Effector memory CD4-positive, alpha-beta T cell (primary cell): ENCODE results near the gene CYGB.

Source experiments
- DNase-seq, 3 donors: peaks; one replicate each; pipeline ENCODE4 v3.0.0-alpha.2; 2020
- H3K27ac ChIP-seq: 2 replicates; pipeline ENCODE4 v1.7.0; 2013; ENCODE audit warnings: mild to moderate bottlenecking, low read length, moderate library complexity; ENCODE audit not compliant: insufficient read depth, poor library complexity, severe bottlenecking
- H3K27me3 ChIP-seq: replicated peaks from 2 replicates; pipeline ENCODE4 v1.7.0; 2013; ENCODE audit warnings: mild to moderate bottlenecking, low read length; ENCODE audit not compliant: insufficient read depth, control insufficient read depth, poor library complexity, severe bottlenecking
- H3K36me3 ChIP-seq: 2 replicates; pipeline ENCODE4 v1.7.0; 2013; ENCODE audit warnings: mild to moderate bottlenecking, low read length, moderate library complexity; ENCODE audit not compliant: control insufficient read depth, insufficient read depth
- H3K4me1 ChIP-seq: 2 replicates; pipeline ENCODE4 v1.7.0; 2013; ENCODE audit warnings: low read length, mild to moderate bottlenecking; ENCODE audit not compliant: control insufficient read depth, insufficient read depth, poor library complexity, severe bottlenecking
- H3K4me3 ChIP-seq: 2 replicates; pipeline ENCODE4 v1.7.0; 2013; ENCODE audit warnings: low read length, low read depth, mild to moderate bottlenecking; ENCODE audit not compliant: insufficient read depth, poor library complexity, severe bottlenecking
- H3K9me3 ChIP-seq: 2 replicates; pipeline ENCODE4 v1.7.0; 2013; ENCODE audit warnings: mild to moderate bottlenecking, low read length, moderate library complexity; ENCODE audit not compliant: control insufficient read depth

Gene CYGB

GRCh38 chr17:76543826-76544545, 6.5 kb upstream of the CYGB start:
- no peaks in the 10 kb centered on the region for H3K9me3 ChIP-seq
- H3K27ac ChIP-seq, result no peak overlapping the region
- peaks cover 4% of the 10 kb centered on the region for H3K27me3 ChIP-seq
- H3K4me3 ChIP-seq, result no peak overlapping the region
- no peak for DNase-seq
- peaks cover 10% of the 10 kb centered on the region for H3K4me1 ChIP-seq
- H3K36me3 ChIP-seq, result no peaks in the 10 kb centered on the region

- Histone ChIP-seq H3K27me3 (peaks cover 9% of the 10 kb centered on the region), H3K27ac (no peak overlapping the region), H3K4me1 (peaks cover 11% of the 10 kb centered on the region), H3K9me3 (no peaks in the 10 kb centered on the region), H3K36me3 (no peaks in the 10 kb centered on the region), H3K4me3 (no peak overlapping the region)
- no peak for DNase-seq
Observed at GRCh38 chr17:76543482-76543825, 5.9 kb upstream of the CYGB start.

DNA sequence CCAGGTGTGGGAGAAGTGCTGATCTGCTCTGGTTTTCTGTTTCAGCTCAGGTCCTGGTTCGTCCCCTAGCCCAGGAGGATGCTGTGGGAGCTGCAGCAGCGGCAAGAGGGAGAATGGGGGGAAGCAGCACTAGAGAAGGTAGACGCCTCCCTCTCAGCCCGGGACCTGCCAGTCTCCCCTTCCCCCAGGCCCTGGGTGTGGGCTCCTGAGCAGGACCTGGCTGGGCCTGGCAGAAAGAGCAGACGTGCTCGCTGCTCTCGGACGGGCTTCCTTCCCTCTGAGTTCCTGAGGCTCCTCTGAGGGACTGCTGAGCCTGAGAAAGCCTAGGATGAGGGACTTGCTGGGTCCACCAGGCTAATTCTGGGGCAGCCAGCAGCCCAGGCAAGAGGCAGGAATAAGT, 5.5 kb upstream of the CYGB start:
- Histone ChIP-seq H3K9me3 (no peaks in the 10 kb centered on the region), H3K27ac (no peak overlapping the region), H3K4me3 (no peak overlapping the region), H3K4me1 (peaks cover 16% of the 10 kb centered on the region), H3K36me3 (no peaks in the 10 kb centered on the region), H3K27me3 (peaks cover 14% of the 10 kb centered on the region)
- no peak for DNase-seq

DNA sequence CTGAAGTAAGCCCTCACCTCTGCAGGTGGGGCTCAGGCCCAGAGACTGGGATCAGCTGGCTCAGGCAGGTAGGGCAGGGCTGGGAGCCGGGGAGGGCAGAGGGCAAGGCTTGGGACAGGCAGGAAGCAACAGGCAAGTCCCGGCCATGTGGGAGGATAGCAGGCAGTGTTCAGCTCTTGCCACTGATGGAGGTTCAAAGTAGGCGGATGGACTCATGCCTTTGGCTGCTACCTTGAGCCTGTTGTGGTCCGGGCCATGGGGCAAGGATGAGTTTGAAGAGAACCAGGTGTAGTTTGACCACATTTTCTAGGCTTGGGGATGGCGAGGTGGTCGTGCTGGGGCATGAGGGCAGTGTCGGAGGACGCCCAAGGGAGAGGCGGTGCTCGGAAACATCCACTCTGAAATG, 5.1 kb upstream of the CYGB start:
- no peak for DNase-seq
- H3K27ac ChIP-seq, result no peak overlapping the region
- H3K36me3 ChIP-seq, result no peaks in the 10 kb centered on the region
- peaks cover 16% of the 10 kb centered on the region for H3K27me3 ChIP-seq
- peaks cover 20% of the 10 kb centered on the region for H3K4me1 ChIP-seq
- H3K9me3 ChIP-seq, result no peaks in the 10 kb centered on the region
- H3K4me3 ChIP-seq, result no peak overlapping the region

DNA sequence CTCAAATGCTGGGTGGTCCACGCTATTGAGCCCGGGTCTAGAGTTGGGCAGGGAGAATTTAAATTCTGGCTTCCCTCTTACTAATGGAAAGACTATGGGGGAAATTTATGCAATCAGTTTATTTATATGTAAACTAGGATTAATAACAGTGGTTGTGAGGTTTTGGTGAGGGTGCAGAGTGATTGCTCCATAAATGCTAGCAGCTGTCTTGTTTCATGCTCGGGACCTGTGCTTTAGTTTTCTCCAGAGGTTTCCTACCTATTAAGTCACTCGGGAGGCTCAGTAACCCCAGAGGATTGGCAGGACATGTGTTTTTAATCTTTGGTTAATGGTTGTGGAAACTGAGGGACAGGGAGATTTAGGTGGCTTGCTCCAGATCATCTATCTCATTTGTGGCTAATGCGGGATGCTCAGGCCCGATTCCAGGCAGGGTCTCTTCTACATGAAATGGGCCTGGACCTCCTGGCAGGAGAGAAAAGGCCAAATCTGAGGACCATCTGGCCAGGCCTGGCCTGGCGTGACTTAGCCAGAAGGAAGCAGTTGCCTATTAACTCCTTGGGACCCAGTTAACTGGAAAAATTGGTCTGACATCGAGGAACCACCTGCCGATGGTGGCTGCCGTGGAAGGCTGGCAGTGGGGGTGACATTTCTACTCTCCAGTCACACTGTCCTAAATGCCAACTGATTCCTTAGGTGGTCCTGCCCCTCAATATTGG, 4.4 kb upstream of the CYGB start:
- DNase-seq, result no peak
- Histone ChIP-seq H3K36me3 (no peaks in the 10 kb centered on the region), H3K4me3 (no peak overlapping the region), H3K27ac (no peak overlapping the region), H3K4me1 (peaks cover 14% of the 10 kb centered on the region), H3K9me3 (no peaks in the 10 kb centered on the region), H3K27me3 (peaks cover 17% of the 10 kb centered on the region)

DNA sequence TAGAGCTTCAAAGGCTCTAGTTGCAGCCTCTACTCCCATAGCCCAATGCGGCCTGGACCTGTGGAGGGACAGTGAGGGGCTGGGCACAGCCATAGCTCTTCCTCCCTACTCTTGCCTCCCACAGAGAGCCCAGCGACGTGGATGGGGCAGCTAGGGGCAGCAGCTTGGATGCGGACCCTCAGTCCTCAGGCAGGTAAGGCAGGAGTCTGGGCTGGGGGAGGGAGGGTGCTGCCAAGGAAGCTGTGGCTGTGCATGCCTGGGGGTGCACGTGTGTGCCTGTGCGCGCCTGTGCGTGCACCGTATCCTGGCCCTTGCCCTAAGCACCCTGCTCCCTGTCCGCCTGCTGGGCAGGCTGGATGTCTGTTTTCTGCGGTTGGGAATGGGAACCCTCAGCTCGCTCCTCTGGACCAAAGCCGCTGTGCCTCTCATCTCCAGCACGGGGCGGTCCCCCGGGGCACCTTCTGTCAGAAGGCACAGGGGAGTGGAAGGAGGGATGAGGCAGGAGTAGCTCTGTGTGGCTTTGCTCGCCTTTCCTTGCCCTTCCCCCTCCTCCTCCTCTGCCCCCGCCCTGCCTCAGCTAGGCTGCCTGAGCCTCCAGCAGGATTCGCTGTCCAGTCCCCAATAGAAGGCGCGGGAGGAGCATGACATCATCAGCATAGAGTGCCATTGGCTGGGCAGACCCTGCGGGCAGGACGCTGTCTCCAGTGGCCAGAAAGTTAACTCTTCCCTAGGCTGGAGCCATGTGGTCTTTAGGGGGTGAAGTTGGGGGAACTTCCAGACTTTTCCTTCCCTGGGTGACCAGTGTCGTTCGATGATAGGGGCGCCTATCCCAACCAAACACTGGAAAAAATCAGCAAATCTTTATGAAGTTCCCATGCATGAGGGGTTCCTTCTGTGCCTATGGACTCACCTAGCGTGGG, 3.1 kb upstream of the CYGB start:
- Histone ChIP-seq H3K4me1 (peaks cover 14% of the 10 kb centered on the region), H3K36me3 (no peaks in the 10 kb centered on the region), H3K27me3 (peaks cover 25% of the 10 kb centered on the region), H3K4me3 (no peak overlapping the region), H3K9me3 (no peaks in the 10 kb centered on the region), H3K27ac (no peak overlapping the region)
- no peak for DNase-seq

GRCh38 chr17:76539631-76540271, 2.2 kb upstream of the CYGB start, which contains the start of gene PRCD:
Gene PRCD (plus strand): TSS chr17:76540044. CDS start chr17:76540142, 98 bp downstream.
- H3K27ac ChIP-seq, result no peak within 1 kb of the TSS
- no peak within 1 kb of the TSS for H3K4me3 ChIP-seq
- no peak for DNase-seq

DNA sequence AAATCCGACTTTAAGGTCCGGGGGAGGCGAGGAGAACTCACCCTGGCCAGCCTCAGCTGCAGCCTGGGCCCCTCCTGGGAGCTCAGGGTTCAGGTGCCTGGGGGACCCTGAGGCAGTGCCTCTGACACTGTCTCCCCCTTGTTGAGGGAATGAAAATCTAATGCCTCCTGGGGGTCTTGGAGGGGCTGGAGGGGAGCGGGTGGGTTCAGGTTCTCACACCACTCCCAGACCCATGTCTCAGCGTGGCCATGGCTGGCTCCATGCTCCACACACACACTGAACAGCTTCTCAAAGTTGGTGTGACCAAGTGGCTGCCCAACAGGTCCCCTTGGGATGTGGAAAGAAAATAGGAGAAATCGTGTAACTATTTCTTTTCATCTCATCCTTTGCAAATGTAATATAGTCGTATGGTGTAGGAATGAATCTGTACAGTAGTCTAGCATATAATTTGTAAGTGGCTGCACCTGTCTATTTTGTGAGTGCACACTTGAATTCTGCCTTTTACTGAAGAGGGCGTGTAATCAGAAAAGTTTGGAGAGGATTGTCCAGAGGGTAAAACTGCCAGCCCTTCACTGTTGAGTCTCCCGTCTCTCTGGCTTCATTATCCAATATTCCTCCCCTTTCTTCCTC, 1.5 kb upstream of the CYGB start:
- no peak for DNase-seq
- Histone ChIP-seq H3K27me3 (peaks cover 25% of the 10 kb centered on the region), H3K36me3 (no peaks in the 10 kb centered on the region), H3K4me1 (peaks cover 14% of the 10 kb centered on the region), H3K4me3 (no peak overlapping the region), H3K9me3 (no peaks in the 10 kb centered on the region), H3K27ac (no peak overlapping the region)

More at GRCh38 chr17:76539631-76540271, 2.2 kb upstream of the CYGB start, which contains the start of gene PRCD:
- no peaks in the 10 kb centered on the region for H3K9me3 ChIP-seq
- H3K4me1 ChIP-seq, result peaks cover 14% of the 10 kb centered on the region
- peaks cover 25% of the 10 kb centered on the region for H3K27me3 ChIP-seq
- H3K36me3 ChIP-seq, result no peaks in the 10 kb centered on the region

DNA sequence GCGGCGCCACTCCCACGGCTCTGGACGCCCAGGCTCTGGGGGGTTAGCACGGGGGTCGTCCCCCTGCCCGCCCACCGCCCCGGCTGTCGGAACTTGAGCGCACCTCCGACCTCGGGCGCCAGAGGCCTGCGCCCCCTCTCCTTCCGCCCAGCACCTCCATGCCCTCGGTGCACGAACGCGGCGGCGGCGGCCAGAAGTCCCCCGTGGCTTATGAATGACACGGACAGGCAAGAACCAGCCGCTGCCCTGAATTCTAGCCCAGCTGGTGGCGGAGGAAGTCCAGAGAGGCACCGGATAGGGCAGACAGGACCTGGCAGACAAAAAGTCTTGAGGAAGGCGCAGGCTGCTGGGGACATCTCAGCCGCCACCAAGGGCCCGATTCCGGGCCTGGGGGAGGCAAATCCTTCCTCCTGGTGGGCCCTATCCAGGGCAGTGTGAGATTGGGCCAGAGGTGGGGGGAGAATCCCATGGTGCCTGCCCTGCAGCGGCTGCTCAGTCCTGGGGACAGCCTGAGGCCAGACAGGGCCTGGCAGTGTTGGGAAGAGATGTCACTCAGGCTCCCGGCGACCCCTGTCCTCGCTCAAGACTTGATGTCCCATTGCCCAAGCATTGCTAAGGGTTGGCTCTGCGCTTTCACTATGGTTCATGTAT, 897 bp upstream of the CYGB start:
- Histone ChIP-seq H3K27me3 (peaks cover 25% of the 10 kb centered on the region), H3K9me3 (no peaks in the 10 kb centered on the region), H3K27ac (no peak overlapping the region), H3K4me3 (no peak overlapping the region), H3K36me3 (no peaks in the 10 kb centered on the region), H3K4me1 (peaks cover 14% of the 10 kb centered on the region)
- DNase-seq, result no peak
